GM19351 (cell line): ENCODE measurements around the gene PTPA.
"Not testable (repeated sequence)": the region's sequence is repeated elsewhere in the genome, so short reads cannot be mapped to it uniquely, and the experiment has no call there.

Experiments used
- ATAC-seq: cut with Tn5 transposase; IDR thresholded peaks from one replicate; pipeline ENCODE4 v1.9.1; 2021; ENCODE audit warnings: mild to moderate bottlenecking, moderate library complexity; ENCODE audit not compliant: unreplicated experiment

PTPA gene

GRCh38 chr9:129197045-129197444 lies 85.8 kb downstream of the PTPA start:
- not testable (repeated sequence) for ATAC-seq

GRCh38 chr9:129197978-129198318 lies 86.7 kb downstream of the PTPA start:
- no peak for ATAC-seq
